HTR-8/SVneo (cell line): ENCODE measurements around the gene IDH3A.
A peak's percentile ranks its signal among the peaks of the same experiment; 100 is the strongest.
"Not testable (repeated sequence)": the region's sequence is repeated elsewhere in the genome, so short reads cannot be mapped to it uniquely, and the experiment has no call there.

ENCODE experiments used
- DNase-seq: peaks from one replicate; pipeline ENCODE4 v3.0.0; 2011; ENCODE audit warnings: low spot score, mixed read lengths; ENCODE audit not compliant: insufficient read length
- FAIRE-seq: peaks from 2 replicates; lab custom pipeline; 2011; peaks lifted over from hg19 to GRCh38; lab: Jason Lieb, UNC

Gene IDH3A

DNA sequence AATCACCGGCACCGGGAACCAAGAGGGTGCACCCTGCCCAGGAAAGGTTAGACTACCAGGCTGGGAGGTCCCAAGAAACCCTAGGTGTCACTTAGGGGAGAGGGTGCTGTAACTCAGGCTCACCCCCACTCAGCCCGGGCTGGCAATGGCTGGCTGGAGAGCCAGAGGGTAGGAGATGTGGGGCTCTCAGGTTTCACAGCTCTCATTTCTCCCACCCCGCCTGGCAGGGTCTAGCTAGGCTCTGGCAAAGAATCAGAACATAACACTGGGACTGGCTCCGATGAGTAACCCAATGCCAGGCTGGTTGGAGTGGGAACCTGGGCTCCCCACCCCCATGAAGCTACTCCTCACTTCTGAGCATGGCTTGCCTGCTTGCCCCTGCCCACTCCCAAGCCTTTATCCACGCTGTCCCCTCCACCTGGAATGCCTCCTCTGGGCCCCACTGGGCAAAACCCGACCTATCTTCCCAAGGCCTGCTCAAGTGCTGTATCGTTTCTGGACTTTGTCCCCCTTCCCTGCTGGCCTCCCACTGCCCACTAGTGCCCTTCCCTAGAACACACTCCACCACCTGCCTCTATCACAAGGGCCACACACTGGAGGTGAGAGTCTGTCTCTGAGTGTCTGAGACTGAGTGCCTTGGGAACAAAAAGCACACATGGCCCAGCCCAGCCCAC is 19.9 kb upstream of the IDH3A start:
- FAIRE-seq (no peak), DNase-seq (peak; percentile 44)

DNA sequence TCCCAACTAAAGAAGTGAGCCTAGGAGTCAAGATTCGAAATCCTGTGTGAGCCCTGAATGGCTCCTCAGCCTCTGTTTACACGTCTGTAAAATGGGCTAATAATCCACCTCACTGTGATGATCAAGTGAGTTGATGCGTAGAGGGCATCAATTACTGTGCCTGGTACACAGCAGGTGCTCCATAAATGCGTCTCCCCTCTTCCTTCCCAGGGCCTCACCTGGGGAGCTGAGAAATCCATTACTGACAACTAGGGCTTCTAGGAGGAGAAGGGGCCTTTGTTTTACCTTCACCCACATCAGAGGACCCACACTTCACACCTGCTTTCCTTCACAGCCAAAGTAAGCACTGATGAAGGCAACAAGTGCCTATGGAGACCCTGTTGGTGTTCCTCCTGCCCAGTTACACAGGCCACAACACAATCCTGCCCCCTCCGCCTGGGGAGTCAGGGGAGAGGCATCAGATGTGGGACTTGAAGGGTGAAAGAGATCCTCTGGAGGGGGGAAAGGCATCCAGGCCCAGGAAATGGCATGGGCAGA is 19.3 kb upstream of the IDH3A start:
- no peak for DNase-seq

DNA sequence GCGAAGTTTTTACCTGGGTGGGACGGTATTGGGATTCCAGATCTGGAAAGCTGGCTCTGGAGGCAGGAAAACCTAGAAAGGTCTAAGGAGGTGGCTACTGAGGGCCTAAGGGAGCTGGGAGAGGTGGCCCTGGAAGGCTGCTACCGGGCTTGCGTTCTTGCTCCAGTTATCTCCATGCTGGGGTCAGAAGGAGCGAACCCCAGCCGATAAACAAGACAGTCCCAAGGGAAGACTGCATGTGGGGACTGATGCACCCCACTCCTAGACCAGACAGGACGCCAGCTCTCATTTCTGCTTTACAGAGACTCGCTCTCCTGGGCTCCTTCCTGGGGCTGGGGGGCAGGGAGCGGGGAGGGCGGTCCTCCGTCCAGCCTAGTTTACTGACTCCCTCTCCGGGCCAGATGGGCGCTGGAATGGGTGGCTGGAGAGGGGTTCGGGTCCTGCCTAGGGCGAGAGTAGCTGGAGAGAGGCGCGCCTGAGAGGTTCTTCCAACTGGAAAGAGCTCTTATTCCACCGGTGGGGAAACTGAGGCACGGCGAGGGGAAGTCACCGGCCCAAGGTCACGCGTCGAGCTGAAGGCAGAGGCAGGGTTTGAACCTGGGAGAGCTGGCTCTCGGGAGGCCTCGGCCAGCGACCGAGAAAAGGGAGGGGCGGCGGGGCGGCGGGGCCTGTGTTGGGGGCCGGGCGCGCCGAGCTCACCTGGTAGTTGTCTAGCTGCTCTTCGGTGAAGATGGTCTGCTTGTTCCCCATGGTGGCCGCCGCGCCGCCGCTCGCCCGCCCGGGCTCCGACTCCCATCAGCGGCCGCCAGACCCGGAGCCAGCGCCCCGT is 18.5 kb upstream of the IDH3A start:
- FAIRE-seq (no peak), DNase-seq (no peak)

More for the DNA sequence above, 19.3 kb upstream of the IDH3A start:
- no peak for FAIRE-seq

DNA sequence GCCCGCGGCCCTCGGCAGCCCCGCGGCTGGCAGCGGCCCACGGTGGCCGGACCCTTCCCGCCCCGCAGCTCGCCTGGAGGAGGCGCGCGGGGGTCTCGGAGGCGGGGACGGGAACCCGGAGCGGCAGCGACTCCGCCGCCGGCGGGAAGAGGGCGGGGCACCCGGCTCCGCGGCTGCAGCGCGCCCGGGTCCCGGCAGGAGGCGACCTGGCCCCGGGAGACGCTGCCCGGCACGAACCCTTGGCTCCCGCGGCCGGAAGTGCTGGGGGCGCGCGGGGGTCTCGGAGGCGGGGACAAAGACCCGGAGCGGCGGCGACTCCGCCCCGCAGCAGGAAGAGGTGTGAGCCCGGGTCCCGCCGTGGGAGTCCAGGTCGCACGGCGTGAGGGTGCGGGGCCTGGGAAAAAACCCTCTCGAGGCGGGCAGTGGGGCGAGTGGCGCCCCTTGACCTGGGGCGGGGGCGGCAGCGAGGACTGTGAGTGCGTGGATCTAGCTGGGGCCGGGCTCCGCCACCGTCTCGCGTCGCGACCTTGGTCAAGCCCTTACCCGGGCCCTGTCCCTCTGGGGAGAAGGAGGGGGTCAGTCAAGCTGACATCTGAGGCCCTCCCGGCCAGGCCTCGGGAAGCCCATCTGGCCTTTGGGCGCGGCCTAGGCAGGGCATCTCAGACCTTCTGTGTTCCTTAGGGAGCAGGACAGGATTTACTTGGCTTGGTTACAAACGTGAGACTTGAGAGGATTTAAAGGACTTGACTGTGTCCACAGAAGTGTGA is 17.7 kb upstream of the IDH3A start, which contains the start of gene CIB2:
Gene CIB2 (minus strand): TSS at position 151 of the 767 bp plus-strand sequence. CDS start 230 bp downstream, outside the sequence.
- FAIRE-seq (peak; percentile 81), DNase-seq (peak; percentile 77)

DNA sequence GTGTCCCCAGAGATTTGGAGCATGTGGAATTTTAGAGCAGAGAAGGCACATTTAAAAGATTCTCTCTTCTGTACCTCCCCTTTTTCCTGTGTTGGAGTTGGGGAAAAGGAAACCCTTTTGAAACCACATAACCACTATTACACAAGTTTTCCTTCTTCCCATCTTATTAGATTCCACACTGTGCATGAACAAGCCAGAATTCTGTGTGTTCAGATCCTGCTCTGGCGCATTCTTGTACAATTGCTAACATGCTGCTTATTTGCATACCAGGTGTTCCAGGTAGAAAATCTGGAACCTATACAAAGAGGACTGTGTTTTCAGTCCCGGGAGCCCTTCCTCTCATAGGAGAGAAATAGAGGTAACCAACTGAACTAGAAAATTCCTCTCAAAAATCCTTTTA is 15.4 kb upstream of the IDH3A start:
- no peak for FAIRE-seq

DNA sequence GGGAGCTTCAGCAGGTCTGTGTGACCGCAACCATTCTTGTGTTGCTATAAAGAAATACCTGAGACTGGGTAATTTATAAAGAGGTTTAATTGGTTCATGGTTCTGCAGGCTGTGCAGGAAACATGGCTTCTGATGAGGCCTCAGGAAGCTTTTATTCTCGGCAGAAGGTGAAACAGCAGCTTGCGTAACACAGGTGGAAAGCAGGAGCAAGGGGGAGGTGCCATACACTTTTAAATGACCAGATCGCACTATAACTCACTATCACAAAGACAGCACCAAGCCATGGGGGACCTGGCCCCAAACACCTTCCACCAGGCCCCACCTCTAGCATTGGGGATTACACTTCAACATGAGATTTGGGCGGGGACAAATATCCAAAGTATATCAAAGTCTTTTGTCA is 9.6 kb upstream of the IDH3A start:
- DNase-seq = no peak
- FAIRE-seq = no peak

More for the DNA sequence above, 15.4 kb upstream of the IDH3A start:
- DNase-seq = no peak

DNA sequence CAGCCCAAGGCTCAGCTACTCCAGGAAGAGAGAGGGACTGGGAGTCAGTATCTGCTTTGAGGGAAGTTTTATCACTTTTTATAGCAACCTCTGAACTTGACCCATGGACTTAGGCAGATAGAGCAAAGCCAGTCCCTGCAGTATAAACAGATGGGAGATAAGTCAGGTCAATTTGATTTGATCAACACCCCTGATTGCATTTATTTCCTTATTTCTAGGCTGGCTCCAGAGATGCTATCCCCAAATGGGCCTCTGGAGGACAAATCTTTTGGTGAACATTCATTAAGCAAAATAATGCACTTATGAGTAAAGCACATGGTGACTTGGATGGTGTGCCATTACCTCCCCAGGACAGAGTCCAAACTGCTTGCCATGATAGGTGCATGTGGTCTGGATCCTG is 8.9 kb upstream of the IDH3A start:
- FAIRE-seq (no peak), DNase-seq (no peak)

DNA sequence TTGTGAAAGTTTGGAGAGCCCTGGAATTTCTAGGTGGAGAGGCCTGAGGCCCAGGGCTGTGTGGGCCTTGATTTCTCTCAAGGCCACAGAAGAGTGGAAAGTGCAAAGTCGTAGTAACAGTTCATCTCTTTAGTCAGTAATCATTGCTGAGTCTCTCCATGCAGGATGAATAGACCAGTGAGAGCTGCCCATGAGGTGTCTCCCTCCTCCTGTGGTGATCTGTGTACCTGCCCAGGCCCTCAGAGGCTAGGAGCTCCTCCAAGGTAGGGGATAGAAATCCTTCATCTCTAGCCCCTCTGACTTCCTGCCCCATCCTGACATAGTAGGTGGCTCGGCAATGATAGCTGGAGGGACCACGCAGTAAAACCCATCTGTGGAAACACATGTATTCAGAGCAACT is 6.8 kb upstream of the IDH3A start:
- no peak for DNase-seq
- FAIRE-seq = no peak

DNA sequence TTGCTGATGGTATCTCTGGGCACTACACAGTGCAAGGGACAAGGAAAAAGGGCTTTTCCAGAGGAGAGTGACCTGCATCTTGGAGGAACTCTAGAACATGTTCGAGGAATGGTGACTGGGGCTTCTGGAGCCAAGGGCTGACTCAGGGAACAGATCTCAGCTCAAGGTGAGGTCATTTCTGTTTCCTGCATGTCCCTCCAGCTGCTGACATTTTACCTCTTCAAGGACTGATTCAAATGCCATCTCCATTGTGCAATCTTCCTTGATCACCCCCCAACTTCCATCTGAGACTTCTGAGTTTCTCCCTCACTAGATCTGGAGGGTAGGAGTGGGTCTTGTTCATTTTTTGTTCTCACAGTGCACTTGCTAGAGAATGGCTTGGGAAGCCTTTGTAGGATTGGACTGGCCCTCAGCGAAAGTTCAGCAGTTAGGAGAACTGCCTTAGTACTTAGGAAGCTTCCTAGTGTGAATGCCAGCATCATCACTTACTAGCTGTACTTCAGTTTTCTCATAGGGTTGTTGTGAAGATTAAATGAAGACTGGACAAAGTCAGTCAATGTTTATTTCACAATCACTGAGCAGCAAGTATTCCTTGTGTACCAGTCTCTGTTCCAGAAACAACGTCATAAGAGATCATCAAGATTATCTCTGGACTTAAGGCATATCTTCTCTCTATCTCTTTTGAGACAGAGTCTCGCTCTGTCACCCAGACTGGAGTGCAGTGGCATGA is 2.6 kb upstream of the IDH3A start:
- DNase-seq (no peak), FAIRE-seq (no peak)

DNA sequence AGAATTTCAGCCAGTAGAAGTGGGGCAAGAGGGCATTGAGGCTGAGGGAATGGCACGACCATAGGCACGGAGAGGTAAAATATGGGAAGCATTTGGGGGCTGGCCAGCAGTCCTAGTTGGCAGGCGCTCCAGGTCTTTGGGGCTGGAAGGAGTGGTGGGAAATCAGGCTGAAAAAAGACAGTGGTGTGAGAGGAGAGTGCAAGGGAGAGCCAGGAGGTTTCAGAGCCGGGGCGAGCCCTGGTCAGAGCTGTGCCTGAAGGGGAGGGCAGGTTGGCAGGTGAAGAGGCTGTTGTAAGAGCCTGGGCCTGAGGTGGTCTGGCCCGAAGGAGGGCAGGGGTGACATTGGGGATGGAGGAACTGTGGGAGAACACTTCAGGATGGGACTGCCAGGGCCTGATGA is 1.6 kb upstream of the IDH3A start:
- no peak for DNase-seq
- no peak for FAIRE-seq

DNA sequence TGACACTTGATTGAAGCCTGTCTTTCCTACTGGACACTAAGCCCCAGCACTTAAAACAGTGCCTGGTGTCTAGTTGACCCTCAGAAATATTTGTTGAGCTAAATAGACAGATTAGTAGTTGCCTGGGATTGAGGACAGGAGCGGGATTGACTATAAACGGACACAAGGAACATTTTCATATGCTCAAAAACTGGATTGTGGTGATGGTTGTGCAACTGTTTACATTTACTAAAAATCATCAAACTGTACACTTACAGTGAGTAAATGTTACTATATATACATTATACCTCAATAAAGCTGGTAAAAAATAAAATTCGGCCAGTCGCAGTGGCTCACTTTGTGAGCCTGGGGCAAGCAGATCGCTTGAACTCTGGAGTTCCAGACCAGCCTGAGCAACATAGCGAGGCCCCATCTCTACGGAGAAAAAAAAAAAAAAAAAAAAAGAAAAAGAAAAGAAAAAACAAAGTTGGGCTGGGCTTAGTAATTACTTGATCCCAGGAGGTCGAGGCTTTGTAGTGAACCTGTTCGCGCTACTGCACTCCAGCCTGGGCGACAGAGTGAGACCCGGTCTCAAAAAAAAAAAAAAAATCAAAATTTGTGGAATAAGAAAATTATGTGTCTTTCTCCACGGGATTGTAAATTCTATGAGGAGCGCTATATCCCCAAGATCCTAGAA is 632 bp upstream of the IDH3A start:
- FAIRE-seq = no peak
- DNase-seq = no peak

DNA sequence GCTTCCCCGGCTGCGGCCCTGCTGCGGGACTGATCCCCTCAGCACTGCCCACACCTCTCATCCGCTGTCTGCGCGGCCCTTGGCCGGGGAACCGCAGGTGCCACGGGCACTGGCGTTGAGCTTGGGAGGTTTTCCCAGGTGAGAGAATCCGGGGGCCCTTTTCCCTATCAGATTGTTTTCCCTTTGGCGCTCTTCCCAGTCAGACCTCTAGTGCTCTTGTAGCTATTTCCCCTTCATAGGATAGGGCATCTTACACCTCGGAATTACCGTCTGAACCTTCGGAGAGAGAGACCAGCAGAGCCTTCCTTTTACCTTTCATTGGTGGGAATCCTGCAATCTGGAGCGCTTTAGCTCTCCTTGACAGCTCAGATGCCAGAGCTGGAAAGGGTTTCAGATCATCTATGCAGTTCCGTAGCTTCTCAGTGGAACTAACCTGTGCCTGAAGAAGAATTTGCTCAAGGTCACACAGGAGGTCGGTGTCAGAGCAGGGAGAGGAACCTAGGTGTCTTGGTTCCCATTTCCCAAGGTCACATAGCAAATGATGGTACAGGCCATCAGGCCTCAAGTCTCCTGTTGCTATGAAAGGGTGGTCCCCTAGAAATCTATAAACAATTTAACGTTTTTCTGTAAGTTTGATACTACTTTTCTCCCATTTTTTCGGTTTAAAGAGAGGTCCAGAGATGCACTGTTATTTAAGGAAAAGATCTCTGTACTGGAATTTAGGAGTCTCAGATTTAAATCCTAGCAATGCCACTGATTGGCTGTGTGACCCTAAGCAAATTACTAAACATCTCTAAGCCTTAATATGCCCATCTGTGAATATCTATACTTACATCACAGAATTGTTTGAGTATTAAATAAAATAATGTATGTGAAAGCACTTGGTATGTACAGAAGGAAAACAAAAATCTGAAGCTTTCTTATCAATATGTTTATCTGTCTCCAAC is 916 bp downstream of the IDH3A start:
- DNase-seq (no peak), FAIRE-seq (no peak)

DNA sequence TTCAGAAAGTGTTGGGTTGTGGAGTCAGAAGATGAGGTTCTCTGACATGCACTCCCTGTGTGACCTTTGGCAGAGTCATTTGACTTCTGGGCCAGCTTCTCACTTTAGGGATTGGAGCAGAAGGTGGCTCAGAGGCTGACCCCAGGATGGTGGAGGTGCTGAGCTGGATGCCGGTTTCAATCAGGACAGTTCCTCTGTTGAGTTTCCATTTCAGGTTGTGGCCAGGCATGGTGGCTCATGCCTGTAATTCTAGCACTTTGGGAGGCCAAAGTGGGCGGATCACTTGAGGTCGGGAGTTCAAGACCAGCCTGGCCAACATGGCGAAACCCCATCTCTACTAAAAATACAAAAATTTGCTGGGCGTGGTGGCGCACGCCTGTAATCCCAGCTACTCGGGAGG is 1.9 kb downstream of the IDH3A start:
- not testable (repeated sequence) for FAIRE-seq, DNase-seq

DNA sequence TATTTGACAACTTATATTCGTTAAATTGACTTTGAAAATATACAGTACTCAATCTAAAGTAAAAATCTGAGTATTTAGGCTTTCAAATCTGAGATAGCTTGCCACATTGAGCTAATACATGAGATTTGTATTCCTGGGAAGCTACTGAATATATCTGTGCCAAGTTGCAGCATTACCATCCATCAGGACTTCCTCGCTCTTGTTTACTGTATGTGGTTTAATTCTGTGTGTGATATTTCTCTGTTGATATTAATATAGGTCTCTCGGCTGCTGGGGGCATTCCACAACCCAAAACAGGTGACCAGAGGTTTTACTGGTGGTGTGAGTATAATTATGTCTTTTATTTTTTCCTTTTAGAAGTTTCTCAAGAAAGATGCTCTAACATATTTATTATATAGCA is 5.8 kb downstream of the IDH3A start:
- FAIRE-seq = no peak
- DNase-seq = no peak

DNA sequence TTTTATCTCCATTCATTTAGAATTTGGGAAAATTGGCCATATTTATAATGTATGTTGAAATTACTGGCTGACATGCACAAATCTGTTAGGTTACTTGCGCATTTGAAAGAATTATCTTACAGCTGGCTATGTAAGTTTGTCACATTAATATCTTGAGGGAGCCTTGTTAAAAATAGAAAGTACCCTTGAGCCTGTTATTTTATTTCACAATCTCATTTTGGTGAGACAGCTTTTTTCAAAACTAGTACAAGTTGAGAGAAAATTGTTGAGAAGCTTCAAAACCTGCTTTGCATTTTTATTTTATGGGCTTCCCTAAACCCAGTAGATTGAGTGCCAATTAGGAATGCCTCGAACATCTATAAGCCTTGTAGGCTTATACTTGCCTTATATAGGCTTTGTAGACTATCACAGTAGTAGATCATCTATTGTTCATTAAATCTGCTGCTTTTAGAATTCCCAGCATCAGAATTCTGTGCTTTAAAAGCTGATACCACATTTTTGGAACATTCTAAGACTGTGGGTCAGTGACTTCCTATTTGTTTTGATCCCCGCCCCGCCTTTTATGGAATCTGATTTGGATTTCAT is 6.3 kb downstream of the IDH3A start:
- DNase-seq (no peak), FAIRE-seq (no peak)

DNA sequence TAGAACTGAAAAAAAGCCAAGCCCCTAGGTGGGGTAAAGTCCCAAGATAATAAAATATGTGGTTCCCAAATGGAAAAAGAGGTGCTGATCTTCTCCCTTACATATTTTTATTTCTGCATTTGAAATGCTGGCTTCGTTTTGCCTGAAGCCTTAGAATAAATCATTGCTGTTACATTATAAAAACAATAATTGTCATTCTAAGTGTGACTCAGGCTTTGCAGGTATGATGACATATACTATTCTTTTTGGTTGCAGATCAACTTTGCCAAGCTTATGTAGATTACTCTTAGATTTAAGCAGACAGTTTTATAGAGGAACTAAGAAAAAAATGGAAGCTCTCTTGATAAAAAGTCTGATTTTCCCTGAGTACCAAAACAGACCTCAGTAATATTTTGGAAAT is 7.5 kb downstream of the IDH3A start:
- DNase-seq (no peak), FAIRE-seq (no peak)

DNA sequence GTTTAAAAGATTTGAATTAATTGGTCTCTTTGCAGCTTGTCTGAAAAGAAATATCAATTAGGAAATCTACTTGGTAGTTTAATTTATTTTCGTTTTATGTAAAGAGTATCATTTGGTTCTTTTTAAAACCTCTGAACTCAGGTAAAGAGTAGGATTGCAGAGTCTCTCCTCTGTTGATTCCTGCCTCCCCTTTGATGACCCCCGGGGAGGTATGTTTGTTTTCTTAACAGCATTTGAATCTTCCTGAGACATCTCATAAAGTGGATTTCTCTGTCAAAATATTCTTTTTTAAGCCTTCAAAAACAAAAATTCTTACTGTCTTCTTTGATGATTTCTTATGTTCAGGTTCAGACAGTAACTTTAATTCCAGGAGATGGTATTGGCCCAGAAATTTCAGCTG is 8.0 kb downstream of the IDH3A start:
- no peak for FAIRE-seq
- no peak for DNase-seq

DNA sequence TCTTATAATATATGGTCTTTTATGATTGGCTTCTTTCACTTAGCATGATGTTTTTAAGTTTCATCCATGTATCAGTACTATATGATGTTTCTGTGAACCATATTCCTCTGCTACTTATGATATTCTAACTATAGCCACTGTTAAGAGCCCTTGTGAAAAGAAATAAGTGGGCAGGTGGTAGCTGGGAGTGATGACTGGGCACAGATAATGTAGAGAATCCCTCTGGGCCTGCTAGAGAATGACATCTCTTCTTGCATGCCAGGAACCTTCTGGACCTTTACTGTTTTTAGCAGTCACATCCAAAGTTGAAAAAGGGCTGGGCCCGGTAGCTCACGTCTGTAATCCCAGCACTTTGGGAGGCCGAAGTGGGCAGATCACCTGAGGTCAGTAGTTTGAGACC is 10.2 kb downstream of the IDH3A start:
- DNase-seq (no peak), FAIRE-seq (no peak)
